ENCODE data around the gene SKP2.

DNA sequence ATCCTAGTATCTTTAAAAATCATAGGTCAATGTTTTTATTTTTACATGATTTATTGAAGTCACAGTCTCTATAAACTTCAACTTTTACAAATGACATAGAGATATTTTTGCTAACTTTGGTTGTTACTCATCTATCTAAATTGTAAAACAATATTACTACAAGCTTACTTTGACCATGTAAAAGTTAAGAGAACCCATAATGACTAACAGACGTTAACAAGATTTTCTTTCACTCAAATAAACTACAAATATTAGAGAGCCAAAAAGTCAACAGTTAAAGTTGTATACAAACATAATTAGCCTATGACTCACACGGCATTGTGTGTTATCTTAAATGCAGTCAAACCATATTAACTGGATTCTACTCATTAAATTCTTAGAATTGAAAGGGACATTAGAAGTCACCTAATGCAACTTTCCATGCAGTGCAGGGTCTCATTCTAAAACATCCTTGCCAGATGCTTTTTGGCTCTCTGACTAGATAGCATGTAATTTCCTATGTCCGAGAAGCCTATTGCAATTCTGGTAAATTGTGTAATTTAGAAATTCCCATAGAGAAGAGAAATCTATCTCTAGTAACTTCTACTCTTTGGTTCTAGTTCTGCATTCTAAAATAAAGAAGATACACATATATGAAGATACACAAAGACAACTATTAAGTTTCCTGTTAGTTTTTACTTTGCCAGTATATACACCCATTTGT, 43.0 kb upstream of the SKP2 start:
- TF ChIP-seq CTCF (IDR thresholded peaks at IDR 0.05) (no peak), POLR2A (IDR thresholded peaks at IDR 0.05) (no peak)
